ENCODE results near the gene LGALS3BP.

LGALS3BP gene

GRCh38 chr17:78929908-78930775, 49.6 kb downstream of the LGALS3BP start:
- no peak for DNase-seq
- in situ Hi-C loops (cut with MboI; ENCODE audit: low pct_unique_long_range_greater_than_20kb, low sequenced_read_pairs): no loop called here

DNA sequence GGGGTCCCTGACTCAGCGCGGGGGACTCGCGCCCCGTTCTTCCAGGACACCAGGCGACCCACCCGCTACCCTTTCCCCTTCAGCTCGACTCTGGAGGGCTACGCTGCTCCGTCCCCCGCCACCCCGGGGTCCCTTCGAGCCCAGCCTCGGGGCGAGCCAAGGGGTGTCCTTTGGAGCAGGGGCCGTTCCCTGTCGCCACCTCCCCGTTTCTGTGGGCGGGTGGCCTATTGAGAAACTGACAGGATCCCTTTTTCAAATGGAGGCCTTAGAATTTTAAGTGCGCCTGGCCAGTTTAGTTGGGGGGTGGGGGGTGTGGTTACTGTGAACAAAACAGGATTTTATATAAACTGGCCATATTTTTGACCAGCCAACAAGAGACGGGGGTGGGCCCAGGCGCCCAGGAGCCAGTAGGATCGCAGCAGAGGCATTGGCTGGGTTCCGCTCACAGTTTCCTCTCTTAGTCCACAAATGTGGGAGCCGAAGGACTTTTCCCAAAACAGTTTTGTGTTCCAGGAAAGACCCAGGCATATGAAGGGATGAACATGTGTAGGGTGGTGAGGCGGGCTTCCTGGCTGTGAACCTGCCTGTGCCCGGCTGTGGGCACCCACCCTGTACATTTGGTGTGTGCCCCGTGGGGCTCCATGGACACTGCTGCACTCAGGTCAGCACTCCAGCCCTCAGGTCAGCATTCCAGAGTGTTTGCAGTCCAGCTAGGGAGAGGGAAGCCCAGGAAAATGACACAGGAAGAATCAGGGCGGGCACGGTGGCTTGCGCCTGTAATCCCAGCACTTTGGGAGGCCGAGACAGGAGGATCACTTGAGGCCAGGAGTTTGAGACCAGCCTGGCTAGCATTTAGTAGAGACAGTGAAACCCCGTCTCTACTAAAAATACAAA, 53.8 kb downstream of the LGALS3BP start:
- DNase-seq: peak; percentile 28
- in situ Hi-C loops (cut with MboI; ENCODE audit: low pct_unique_long_range_greater_than_20kb, low sequenced_read_pairs): no loop called here

- peak; percentile 81 for DNase-seq
- in situ Hi-C loops (cut with MboI; ENCODE audit: low pct_unique_long_range_greater_than_20kb, low sequenced_read_pairs): no loop called here
These were observed 54.5 kb downstream of the LGALS3BP start, which contains the start of gene TIMP2 for GRCh38 chr17:78925234-78925633. Gene TIMP2, minus strand, starts transcription at chr17:78925387. Its CDS starts 299 bp downstream, at chr17:78925088.

DNA sequence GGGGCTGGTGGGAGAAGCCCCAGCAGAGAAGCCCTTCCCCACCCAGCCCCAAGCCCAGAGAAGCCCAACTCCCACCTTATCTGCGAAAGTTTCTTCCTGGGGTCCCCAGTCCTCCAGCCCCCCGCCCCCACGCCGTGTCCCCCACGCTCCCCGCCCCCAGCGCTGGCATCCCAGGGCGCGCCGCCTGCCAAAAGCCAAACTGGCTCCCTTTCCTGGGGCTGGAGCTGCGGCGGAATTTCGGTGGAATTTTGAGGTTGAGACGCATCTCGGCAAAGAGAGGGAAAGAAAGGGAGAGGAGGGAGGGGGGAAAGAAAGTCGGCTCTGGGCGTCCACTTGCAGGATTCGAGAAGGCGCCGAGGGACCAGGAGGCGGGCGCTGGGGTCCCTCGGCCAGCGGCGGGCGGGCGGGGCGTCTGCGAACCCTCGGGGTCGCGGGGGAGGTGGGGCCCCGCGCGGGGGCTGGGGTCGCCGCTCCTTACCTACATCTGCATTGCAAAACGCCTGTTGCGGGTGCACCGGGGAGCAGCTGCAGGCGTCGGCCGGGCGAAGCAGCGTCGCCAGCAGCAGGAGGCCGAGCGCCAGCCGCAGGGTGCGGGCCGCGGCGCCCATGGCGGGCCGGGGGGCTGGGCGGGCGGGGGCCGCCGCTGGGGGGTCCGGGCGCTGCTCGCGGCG, 55.1 kb downstream of the LGALS3BP start:
- in situ Hi-C loops (cut with MboI; ENCODE audit: low pct_unique_long_range_greater_than_20kb, low sequenced_read_pairs): no loop called here
- DNase-seq: peak; percentile 8

GRCh38 chr17:78923660-78924453, 55.9 kb downstream of the LGALS3BP start:
- in situ Hi-C loops (cut with MboI; ENCODE audit: low pct_unique_long_range_greater_than_20kb, low sequenced_read_pairs): no loop called here
- DNase-seq: peak; percentile 61

GRCh38 chr17:78922816-78923498, 56.8 kb downstream of the LGALS3BP start:
- in situ Hi-C loops (cut with MboI; ENCODE audit: low pct_unique_long_range_greater_than_20kb, low sequenced_read_pairs): no loop called here
- DNase-seq: peak; percentile 47

- in situ Hi-C loops (cut with MboI; ENCODE audit: low pct_unique_long_range_greater_than_20kb, low sequenced_read_pairs): no loop called here
These were observed 58.2 kb downstream of the LGALS3BP start for GRCh38 chr17:78921437-78921971.

More at GRCh38 chr17:78921437-78921971, 58.2 kb downstream of the LGALS3BP start:
- DNase-seq: no peak

All from KBM-7 (cell line).